HG03064 (cell line): ENCODE measurements around the gene OLFML2A.

ENCODE experiments used
- ATAC-seq: cut with Tn5 transposase; IDR thresholded peaks from one replicate; pipeline ENCODE4 v1.9.1; 2021; ENCODE audit warnings: low read depth; ENCODE audit not compliant: unreplicated experiment

The OLFML2A gene

GRCh38 chr9:124846969-124847368 is 70.0 kb downstream of the OLFML2A start:
- no peak for ATAC-seq

DNA sequence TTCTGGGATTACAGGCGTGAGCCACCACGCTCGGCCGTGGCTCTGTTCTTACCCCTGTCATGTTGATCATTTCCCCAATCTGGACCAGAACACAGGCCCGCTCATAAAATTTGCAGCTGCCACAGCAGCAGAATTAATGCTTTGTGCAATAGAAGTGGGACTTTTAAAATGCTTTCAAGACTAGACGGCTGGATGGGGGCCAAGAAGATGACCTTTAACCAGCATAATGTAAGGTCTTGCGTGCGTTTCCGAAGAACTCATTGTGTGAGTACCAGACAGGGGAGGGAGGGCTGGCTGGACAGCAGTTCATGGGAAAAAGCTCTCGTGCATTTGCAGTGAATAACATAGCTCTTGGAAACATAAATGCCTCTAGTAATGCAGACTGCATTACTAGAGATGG is 72.9 kb downstream of the OLFML2A start:
- no peak for ATAC-seq

- ATAC-seq = no peak
Observed at GRCh38 chr9:124852121-124852828, 75.3 kb downstream of the OLFML2A start.

DNA sequence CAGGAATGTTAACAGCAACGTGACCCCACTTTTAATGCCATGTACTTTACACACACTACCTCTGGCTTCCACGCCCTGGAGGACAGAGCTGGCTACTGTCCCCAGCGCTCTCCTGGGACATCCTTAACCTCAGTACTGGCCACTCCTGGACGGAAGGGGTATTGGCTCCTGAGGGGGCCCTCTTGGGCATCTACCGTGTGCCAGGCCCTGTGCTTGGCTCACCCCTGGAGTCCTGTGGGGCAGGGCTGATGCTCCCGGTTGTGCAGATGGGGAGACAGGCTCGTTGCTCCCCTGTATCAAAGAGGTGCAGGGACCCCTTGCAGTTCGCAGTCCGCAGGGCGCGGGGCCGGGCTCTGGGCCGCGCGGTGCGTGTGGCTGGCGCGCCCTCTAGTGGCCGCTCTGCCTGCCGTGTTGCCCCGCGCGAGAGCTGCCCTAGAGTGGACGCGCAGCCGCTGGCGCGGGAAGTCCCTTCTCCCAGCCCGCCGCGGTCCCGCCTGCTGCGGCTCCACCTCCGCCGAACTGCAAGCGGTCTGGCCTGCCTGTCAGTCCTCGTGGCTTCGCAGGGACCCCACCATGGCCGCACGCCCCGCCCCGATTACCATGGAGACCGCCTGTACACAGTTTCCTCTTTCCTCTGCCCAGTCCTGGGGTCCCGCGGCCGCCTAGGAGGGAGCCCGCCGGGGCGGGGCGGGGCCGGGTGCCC is 76.0 kb downstream of the OLFML2A start, which contains the start of gene WDR38:
Gene WDR38, plus strand, starts transcription at position 632 of the 703 bp plus-strand sequence. CDS start 72 bp downstream, outside the sequence.
- ATAC-seq = no peak

DNA sequence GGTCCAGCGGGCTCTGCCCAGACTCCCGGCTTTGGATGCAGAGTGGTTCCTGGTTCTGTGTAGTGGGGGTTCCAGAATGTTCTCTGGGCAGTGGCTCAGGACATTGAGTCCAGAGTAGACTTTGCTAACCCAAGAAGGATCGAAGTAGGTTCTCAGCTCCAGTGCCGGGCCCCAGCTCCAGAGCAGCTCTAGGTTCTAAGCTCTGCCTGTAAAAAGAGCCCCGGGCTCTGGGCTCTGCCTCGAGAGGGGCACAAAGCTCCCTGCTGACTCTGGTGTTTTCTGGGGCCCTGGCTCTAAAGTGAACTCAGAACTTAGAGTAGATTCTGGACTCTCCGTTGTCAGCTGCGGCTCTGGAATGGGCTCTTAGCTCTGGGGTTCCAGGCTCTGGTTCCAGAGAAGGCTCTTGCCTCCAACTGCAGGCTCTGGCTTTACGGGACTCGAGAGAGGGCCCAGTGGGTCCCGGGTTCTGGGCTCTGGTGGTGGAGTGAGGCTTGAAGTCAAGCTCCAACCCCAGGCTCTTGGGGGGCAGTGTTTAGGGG is 76.7 kb downstream of the OLFML2A start:
- ATAC-seq = no peak

DNA sequence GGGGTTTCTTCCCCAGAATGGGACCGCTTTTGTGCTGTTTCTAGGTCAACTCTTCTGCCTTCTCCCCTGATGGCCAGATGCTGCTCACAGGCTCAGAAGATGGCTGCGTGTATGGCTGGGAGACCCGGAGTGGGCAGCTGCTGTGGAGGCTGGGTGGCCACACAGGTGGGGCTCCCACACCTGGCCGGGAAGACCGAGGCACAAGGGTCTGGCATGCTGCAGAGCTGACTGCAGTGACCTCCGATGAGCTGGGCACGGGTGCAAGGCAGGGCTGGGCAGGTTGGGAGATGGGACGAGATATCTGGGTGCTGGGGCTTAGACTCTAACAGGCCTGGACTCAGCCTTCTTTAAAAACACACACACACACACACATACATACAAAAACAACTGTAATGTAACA is 77.2 kb downstream of the OLFML2A start:
- ATAC-seq = no peak

- no peak for ATAC-seq
Observed at GRCh38 chr9:124854822-124855221, 77.9 kb downstream of the OLFML2A start.

- no peak for ATAC-seq
Observed at GRCh38 chr9:124855566-124855943, 78.6 kb downstream of the OLFML2A start.

DNA sequence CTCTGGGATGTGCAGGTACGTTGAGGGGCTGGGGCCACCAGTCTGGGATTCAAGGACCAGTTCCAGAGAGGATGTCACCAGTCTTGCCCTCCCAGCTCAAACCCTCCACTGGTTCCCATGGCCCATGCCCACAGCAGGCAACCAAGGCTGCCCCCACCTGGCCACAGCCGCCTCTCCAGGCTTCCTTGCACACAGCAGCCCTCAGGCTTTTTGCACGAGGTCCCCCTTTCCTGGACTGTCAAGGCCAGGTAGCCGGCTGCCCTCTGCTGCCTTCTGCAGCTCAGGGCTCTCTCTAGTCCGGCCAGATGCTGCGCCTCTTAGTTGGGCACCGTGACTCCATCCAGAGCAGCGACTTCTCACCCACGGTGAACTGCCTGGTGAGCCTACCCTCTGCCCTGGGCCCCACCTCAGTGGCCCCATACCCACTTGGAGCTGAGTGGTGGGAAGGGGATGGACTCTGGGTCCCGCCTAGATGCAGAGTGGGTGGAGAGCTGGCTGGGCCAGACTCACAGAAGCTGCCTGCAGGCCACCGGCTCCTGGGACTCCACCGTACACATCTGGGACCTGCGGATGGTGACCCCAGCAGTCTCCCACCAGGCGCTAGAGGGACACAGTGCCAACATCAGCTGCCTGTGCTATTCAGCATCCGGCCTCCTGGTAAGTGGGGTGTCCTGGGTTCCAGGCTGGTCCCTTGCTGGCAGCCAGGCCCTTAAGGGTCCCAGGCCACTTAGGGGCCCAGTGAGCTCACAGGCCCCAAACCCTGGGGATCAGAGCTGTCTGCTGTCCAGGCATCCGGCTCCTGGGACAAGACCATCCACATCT is 79.2 kb downstream of the OLFML2A start:
- ATAC-seq = no peak

DNA sequence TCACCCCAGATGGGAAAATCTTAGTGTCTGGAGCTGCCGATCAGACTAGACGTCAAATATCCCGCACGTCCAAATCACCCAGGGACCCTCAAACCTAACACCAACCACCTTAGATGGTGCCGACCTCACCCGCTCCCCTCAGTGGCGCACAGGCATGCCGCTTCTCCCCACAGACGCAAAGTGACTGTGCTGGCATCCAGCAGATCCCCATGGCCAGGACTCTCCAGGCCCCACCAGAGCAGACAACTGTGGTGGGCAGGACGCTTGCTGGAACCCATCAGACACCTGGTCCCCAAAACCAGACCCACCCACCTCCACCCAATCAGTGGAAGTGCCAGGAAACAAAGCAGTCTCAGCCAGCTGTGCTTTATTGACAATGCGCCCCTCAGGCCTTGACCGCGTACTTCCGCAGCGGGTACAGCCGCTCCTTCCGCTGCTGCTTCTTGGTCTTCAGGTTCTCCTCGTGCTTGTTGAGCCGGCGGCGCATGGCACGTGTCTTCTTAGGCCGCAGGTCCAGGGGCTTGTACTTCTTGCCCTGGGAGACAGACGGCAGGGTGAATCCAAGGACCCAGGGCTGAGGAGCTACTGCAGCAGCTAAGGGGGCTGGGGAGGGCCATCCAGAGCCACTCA is 80.7 kb downstream of the OLFML2A start:
- ATAC-seq = no peak

DNA sequence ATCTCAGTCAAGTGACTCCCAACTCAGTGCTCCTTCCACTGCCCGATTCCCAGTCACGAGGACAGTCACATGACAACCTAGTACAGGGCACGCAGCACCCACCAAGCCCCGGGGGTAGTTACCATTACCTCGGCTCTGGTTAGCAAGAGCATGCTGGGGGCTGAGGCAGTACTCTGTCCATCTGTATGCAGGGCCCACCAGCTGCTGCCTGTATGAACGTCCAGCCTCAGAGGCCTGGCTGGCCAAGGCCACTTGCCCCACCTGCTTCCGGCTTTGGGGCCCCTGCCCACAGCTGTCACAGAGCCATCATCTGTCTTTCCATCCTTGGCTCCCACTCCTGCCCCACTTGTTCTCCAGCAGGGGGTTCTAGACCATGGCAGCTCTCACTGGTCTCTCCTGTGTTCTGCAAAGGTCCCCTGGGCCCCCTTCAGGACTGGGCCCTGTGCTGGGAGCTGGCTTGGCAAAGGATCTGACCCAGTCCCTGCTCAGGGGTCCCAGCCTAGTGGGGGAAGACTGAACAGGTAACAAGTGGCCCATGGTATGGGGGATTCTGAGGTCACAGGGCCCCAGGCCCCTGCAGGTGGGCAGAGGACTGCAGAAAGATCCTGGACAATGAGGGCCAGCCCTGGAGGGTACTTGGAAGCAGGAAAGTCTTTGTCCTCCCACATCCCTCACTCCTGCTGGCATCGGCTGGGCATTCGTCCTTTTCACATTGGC is 81.6 kb downstream of the OLFML2A start:
- no peak for ATAC-seq

DNA sequence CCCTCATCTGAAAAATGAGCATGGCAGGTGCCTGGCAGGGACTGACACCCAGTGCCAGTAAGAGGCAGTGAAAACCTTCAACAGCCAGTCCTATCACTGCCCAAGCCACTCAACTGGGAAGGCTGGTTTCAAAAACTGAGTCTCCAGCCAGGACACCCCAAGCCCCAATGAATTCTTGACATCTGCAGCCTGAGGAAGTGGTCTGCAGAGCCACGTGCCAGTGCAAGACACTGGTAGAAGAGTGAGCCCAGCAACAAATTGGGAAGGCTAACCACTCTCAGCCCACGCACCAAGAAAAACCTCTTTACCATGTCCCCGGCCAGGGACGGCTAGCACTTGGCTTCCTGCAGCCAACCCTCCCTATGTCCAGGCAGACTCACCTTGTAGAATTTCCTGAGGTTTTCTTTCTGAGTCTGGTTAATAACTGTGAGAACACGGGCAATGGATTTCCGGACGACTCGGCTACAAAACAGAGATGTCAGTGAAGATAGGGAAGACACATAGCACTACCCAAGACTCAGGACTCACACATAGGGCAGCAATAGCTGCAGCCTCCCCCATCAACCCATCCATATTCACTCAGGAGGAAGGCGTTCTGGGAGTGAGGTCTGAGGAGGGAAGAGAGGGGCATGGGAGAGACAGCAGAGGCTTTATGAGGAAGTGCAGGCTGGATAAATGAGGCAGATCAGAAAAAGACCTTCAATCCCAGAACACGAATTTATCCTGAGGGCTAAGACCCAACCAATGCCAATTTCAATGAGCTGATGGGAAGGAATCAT is 83.1 kb downstream of the OLFML2A start:
- ATAC-seq = no peak

DNA sequence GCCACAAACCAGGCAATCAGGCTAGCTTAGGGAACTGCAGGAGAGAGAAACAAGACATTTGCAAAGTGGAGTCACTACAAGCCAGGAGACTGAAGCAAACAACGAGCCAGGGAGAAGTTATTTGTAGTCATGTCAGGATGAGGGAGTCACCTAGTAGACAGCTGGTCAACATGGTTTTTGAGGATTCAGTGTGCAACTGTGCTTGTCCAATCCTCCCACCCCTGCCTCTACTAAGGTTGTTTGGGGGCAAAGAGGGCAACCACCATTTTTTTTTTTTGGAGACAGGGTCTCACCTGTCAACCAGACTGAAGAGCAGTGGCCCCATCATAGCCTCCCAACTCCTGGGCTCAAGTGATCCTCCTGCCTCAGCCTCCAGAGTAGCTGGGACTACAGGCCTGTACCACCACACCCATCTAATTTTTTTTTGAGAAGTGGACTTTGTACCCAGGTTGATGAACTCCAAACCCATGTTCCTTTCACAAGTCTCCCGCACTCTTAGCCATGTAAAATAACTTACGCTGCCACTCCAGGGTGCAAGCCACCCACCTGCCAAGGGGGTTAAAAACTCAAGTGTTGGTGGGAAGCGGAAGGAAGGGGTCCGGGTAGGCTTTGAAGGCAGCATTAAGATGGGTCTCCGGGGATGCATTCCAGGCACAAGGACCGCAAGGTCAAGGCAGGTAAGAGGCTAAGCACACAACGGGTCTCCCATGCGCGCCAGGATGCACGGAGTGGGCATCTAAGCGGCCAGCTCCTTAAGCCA is 83.8 kb downstream of the OLFML2A start:
- no peak for ATAC-seq

- ATAC-seq = peak; percentile 82
Observed at GRCh38 chr9:124861342-124862229, 84.7 kb downstream of the OLFML2A start, which contains the start of the genes ARPC5L and RPL35. Gene ARPC5L (plus strand): TSS chr9:124862130. CDS start chr9:124869291, 7,161 bp downstream. Gene RPL35 (minus strand): TSS chr9:124861957. CDS start chr9:124861912, 45 bp downstream.

DNA sequence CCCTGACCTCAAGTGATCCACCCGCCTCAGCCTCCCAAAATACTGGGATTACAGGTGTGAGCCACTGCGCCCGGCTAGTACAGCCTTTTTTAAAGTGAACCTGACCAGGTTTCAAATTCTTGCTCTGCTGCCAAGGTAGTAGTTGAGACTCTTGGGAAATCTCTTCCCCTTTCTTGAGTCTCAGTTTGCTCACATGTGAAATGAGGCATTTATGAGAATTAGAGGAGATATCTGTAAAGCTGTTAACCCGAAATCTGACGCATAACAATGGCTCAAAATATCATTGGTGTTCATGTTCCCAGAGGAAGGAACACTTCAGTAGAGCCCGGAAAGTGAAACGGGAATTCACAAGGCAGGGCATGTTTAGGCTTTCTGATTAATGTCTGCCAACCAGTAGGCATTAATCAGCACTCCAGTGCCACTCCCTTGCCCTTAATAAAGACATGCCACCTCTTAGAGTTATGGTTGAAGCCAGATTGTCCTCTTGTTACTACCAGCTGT is 86.5 kb downstream of the OLFML2A start:
- ATAC-seq = no peak
